Brain microvascular endothelial cell (primary cell): Measurements from ENCODE around the gene CPSF4L.

Experiments used
- DNase-seq: peaks from one replicate; pipeline ENCODE4 v3.0.0-alpha.2; 2020
- H3K27ac ChIP-seq: fragments of 250-450 bp; sonication (Bioruptor Pico); 2 replicates; pipeline ENCODE4 v1.5.1; 2020; ENCODE audit warnings: mild to moderate bottlenecking, moderate library complexity
- H3K27me3 ChIP-seq: fragments of 250-450 bp; sonication (Bioruptor Pico); replicated peaks from 2 replicates; pipeline ENCODE4 v1.5.1; 2020; ENCODE audit warnings: mild to moderate bottlenecking
- H3K36me3 ChIP-seq: fragments of 250-450 bp; sonication (Bioruptor Pico); replicated peaks from 2 replicates; pipeline ENCODE4 v1.5.1; 2020; ENCODE audit warnings: mild to moderate bottlenecking
- H3K4me3 ChIP-seq: 2 replicates; pipeline ENCODE4 v1.5.1; 2011; ENCODE audit warnings: low read depth, mild to moderate bottlenecking, control low read depth, low read length, moderate library complexity
- in situ Hi-C: cut with HindIII; loops from 2 replicates; pipeline ENCODE4 v1.10.0; 2017; ENCODE audit warnings: low sequenced_read_pairs, low pct_ligation_motif_present
- TF ChIP-seq, protein P1 (sequence below): IDR thresholded peaks from 2 replicates; pipeline ENCODE4 v1.5.1; 2011; ENCODE audit warnings: low read depth, mild to moderate bottlenecking, moderate library complexity, low read length, control low read depth, inconsistent platforms; ENCODE audit errors: missing control alignments

CPSF4L gene

DNA sequence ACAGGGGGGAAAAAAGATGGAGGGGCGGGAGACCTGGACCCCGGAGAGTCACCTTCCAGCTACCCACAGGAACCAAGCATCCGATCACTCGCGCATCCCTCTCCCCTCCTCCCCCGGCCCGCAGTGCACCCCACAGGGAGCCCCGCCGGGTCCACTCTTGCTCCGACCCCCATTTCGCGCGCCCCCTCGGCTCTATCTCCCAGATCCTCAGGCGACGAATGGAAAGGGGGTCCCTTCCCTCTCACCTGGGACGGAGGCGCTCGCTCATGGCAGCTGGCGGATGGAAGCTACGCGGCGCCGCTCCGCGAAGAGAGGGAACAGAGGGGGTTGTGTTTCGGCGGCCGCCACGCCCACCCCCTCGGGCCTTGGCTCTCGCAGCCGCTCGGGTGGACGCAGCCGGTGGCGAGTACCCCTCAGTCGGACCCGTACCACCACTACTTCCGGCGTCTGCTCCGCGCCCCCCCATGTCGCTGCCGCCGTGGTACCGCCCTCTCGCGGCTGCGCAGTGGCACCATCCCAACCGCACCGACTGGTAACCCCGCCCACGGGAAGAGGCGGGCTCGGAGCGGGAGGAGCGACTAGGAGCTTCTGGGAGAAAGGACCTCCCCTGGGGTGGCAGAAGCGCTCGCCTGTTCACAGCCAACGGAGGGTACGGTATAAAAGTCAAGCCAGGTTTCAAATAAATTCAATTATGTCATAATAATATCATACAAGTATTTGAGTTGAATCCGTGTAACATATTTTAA is 29.7 kb downstream of the CPSF4L start:
- peak; percentile 91 for DNase-seq
- TF ChIP-seq, protein P1, sequence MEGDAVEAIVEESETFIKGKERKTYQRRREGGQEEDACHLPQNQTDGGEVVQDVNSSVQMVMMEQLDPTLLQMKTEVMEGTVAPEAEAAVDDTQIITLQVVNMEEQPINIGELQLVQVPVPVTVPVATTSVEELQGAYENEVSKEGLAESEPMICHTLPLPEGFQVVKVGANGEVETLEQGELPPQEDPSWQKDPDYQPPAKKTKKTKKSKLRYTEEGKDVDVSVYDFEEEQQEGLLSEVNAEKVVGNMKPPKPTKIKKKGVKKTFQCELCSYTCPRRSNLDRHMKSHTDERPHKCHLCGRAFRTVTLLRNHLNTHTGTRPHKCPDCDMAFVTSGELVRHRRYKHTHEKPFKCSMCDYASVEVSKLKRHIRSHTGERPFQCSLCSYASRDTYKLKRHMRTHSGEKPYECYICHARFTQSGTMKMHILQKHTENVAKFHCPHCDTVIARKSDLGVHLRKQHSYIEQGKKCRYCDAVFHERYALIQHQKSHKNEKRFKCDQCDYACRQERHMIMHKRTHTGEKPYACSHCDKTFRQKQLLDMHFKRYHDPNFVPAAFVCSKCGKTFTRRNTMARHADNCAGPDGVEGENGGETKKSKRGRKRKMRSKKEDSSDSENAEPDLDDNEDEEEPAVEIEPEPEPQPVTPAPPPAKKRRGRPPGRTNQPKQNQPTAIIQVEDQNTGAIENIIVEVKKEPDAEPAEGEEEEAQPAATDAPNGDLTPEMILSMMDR = peak; percentile 35
- H3K27ac ChIP-seq = peak overlapping the region; percentile 71
- peaks cover 16% of the 10 kb centered on the region for H3K36me3 ChIP-seq
- peak overlapping the region; percentile 92 for H3K4me3 ChIP-seq
- in situ Hi-C loops = no loop called here
- no peaks in the 10 kb centered on the region for H3K27me3 ChIP-seq

DNA sequence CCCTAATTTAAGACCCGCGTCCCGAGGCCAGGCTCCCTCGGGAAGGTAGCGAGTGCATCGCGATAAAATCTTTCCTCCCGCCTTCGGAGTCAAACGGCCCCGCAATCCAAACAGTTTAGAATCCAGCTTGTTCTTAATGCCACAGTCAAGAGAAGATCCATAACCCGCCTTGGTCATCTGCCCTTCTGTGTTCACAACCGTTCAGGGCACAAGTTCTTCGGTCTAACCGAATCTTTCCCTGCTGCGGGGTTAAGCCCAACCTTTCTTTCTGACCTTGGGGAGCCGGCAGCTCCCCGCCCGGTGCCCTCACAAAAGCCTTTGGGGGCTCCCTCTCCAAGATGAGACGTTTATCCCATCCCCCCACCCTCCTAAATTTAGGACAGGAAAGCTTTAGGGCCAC is 30.3 kb downstream of the CPSF4L start:
- Histone ChIP-seq H3K27ac (no peak overlapping the region), H3K36me3 (peaks cover 11% of the 10 kb centered on the region), H3K27me3 (no peaks in the 10 kb centered on the region), H3K4me3 (peak overlapping the region; percentile 92)
- TF ChIP-seq, protein P1 = no peak
- in situ Hi-C loops = no loop called here
- peak; percentile 17 for DNase-seq

DNA sequence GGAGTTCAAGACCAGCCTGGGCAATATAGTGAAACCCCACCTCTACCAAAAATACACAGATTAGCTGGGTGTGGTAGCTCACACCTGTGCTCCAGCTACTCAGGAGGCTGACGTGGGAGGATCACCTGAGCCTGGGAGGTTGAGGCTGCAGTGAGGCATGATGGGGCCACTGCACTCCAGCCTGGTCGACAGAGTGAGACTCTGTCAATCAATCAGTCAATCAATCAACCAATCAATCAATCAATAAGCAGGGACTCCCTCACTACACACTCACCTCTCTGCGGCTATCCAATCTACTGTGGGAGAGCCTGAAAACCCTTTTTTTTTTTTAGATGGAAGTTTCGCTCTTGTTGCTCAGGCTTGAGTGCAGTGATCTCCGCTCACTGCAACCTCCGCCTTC is 31.6 kb downstream of the CPSF4L start:
- TF ChIP-seq, protein P1 = no peak
- Histone ChIP-seq H3K27ac (no peak overlapping the region), H3K36me3 (no peaks in the 10 kb centered on the region), H3K27me3 (no peaks in the 10 kb centered on the region), H3K4me3 (no peak overlapping the region)
- in situ Hi-C loops = no loop called here
- no peak for DNase-seq

DNA sequence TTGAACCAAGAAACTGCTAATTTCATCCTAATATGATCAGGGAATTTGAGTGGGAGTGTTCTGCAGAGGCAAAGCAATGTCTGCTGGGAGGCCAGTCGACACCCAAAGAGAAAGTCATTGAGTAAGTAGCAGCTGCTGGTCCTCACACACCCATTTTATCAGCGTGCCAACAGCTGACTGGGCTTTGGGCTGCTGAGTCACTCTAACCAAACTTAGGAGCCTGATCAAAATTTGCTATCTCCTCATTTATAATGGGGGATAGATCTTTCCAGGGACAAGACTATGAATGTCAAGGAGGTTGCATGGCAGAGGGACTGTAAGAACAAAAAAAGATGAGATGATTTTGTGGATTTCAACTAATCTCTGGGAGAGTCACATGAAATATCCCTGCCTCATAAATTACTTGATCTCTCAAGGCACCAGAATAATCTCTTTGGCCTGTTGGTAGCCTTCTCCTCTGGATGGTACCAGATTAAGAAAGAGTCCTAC is 32.9 kb downstream of the CPSF4L start:
- peak overlapping the region; percentile 41 for H3K27ac ChIP-seq
- in situ Hi-C loops = no loop called here
- no peak overlapping the region for H3K4me3 ChIP-seq
- H3K27me3 ChIP-seq = no peaks in the 10 kb centered on the region
- TF ChIP-seq, protein P1 = no peak
- peak; percentile 84 for DNase-seq
- no peaks in the 10 kb centered on the region for H3K36me3 ChIP-seq

DNA sequence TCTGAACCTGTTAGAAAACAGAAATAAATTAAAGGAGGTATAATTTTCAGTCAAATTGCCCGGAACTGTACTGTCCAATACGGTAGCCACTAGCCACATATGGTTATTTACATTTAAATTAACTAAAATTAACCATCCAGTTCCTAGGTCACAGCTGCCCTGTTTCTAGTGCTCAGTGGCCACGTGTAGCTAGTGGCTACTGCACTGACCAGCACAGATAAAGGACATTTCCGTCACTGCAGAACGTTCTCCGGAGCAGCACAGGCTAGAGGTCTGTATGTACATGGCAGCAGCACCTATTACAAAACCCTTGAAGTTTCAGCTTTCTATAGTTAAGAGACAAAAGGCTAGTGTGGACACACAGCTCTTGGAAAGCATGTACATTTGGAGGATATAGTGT is 33.7 kb downstream of the CPSF4L start:
- no peaks in the 10 kb centered on the region for H3K36me3 ChIP-seq
- no peak overlapping the region for H3K27ac ChIP-seq

More for the DNA sequence above, 33.7 kb downstream of the CPSF4L start:
- TF ChIP-seq, protein P1 = no peak
- no peak for DNase-seq
- Histone ChIP-seq H3K4me3 (no peak overlapping the region), H3K27me3 (no peaks in the 10 kb centered on the region)
- in situ Hi-C loops = no loop called here
